GM21447 (cell line): ENCODE measurements around the gene BDNF.

Experiments used
- ATAC-seq: cut with Tn5 transposase; IDR thresholded peaks from one replicate; pipeline ENCODE4 v1.9.1; 2021; ENCODE audit not compliant: unreplicated experiment

The BDNF gene

GRCh38 chr11:27627979-27628378 is 72.3 kb downstream of the BDNF start:
- no peak for ATAC-seq

- no peak for ATAC-seq
Measured at GRCh38 chr11:27626938-27627586, 73.2 kb downstream of the BDNF start.

DNA sequence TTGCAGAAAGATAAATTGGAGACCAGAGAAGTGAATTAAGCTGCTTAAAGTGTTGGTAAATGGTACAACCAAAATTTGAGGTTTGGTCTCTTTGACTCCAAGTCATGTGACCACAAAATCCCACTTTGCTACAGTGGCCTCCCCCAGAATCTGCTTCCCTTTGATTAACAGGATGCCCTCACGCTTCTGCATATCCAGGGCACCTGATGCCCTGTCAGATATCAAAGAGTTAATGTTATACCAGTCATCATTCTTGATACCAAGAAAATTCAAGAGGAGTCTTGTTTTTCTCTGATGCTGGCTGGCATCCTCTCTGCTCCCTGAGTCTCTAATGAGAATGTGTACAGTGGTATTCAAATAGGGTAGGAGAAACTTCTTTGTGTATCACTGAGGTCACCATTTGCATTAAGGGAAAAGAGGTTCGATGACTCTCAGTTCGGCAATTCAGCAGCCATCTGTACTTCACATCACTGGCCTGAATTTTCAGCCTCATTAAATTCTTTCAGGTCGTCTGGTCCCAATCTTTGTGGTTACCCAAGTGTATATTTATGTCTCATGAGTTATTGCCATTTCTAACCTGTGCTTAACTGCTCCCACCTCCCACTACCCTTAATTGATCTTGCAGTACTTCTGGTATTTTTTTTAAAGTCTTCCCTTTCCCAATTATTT is 73.9 kb downstream of the BDNF start:
- ATAC-seq: no peak

GRCh38 chr11:27625347-27625912 is 74.8 kb downstream of the BDNF start:
- ATAC-seq: no peak

GRCh38 chr11:27623945-27624523 is 76.2 kb downstream of the BDNF start:
- ATAC-seq: no peak

- no peak for ATAC-seq
Measured at GRCh38 chr11:27622541-27623300, 77.5 kb downstream of the BDNF start.

DNA sequence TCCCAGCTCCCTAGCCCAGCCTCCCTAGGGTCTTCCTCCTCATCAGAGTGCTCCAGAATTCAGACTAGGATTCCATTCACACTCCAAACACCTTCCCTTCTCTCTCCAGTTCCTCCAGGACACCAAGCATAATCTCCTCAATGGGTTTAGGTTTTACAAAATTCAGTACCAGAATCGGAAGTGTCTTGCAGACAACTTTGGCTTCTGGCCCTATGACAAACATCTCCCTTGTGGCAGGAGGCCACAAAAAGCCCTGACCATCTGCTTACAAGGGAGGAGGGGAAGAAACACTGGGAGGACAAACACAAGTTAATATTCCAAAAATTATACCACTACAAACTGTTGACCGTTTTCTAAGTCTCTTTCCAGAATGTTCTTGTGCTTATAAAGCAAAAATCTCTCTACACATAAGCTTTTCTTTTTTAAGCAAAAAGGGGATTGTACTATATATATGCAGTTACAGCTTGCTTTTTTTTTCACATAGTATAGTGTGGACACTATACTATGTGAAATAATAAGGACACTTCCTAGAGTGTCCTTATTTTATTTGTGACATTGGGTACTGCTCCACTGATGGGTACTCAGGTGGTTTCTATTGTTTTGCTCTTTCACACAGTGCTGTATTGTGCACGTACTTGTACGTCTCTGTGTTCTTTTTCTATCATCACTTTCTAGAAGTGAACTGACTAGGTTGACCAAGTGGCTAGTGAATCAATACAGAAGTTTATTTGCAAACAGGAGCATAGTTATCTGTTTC is 78.7 kb downstream of the BDNF start:
- no peak for ATAC-seq

DNA sequence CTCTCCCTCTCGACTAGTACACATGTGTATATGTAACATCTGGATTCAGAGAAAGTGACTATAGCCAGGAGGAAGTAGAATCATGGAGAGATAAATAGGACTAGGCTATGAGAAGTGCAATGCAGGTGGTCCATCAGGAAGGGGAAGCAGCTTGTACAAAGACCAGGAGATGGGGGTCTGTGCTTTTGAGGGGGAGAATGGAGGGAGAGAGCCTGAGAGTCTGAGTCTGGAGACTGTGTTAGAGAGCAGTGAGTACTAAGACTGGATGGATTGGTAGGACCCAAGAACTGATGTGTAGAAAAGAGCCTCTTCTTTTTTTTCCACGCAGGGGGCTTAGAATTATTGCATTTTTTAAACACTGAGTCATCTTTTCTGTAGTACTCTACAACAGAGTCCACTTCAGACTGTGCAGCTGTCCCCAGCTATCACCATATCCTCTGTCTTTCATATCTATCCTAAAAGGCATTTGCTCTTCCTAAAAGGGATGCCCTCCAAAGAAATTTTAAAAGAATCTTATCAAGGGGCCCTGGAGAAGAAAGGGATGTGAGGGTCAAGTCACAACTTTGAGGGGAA is 80.4 kb downstream of the BDNF start:
- ATAC-seq: no peak

GRCh38 chr11:27619039-27619574 is 81.1 kb downstream of the BDNF start:
- no peak for ATAC-seq

GRCh38 chr11:27618281-27618915 is 81.9 kb downstream of the BDNF start:
- ATAC-seq: no peak

DNA sequence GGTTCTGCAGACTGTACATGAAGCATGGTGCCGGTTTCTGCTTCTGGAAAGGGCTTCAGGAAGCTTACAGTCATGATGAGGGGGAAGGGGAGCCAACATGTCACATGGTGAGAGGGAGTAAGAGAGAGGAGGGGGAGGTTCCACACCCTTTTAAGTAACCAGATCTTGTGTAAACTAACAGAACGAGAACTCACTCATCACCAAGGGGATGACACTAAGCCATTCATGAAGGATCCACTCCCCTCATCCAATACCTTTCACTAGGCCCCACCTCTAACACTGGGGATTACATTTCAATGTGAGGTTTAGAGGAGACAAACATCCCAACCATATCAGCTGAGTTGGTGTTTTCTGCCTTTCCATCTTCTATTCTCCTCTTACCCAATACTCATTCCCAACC is 83.5 kb downstream of the BDNF start:
- no peak for ATAC-seq

DNA sequence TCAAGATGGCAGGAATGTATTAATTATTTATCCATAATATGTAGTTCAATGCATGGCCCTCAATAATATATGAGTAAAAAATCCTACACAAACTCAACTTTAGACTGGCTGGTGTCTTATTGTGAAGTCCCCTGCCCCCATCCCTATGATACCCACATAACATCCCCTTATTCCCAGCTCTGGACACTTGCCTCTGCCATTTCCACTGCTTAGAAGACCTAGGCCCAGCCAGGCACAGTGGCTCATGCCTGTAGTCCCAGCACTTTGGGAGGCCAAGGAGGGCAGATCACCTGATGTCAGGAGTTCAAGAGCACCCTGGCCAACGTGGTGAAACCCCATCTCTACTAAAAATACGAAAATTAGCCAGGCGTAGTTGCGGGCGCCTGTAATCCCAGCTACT is 84.4 kb downstream of the BDNF start:
- ATAC-seq: no peak

GRCh38 chr11:27614092-27614491 is 86.2 kb downstream of the BDNF start:
- no peak for ATAC-seq

DNA sequence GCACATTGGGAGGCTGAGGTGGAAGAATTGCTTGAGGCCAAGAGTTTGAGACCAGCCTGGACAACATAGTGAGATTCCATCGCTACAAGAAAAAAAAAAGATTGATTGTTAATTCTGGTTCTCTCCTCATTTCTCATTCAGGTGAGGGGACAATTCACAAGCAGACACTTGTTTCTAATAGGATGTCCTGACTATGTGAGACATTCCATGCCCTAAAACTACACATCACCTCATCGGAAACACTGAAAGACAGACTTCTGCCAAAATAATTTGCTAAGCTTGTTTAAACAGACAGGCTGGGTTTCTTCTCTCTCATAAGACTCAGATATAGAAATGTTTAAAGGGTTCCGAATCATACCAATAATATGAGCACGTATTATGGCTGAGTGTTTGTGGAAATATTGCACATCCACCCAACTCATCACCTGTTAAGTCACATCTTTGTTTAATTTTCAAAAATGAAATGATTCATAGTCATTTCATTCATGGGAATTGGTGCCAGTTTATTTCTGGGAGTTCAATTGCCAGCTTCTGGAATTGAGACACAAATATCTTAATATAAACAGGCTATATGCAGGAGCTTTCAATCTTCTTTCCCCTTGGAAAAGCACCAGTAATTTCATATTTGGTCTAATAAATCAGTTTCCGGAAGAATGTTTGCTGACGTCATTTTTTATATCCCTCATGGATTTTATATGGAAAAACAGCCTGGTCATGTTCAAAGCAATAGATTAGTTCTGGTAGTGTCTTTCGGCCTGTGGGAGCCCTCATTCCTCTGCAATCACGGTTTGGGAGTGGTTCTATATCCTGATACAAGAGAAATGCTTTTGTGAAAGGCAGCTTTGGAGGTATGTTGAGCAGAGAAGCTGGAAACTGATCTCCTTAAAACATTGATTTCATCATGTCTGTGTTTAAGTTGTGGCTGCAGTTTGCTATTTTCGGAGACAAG is 87.0 kb downstream of the BDNF start:
- ATAC-seq: no peak

DNA sequence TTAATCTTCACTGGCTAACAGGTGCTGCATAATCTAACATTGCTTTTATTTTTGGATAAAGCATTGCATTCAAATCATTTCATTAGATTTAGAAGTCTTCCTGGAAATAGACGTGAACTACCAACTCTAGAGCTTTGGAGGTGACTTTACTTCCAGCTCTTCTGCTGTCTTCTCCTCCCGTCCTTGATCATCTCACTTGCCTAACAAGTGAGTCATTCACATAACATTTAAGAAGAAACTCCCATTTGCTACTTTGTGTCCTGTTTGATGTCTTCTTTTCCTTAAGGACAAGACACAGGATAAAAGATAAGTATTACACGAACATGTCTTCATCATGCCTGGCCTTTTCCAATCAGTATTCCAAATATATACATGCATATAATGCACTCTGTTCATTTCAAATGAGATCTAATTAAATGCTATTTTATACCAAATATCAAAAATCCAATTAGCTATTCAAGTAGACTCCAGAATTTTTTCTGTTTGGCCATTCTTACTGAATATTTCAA is 88.3 kb downstream of the BDNF start:
- no peak for ATAC-seq

DNA sequence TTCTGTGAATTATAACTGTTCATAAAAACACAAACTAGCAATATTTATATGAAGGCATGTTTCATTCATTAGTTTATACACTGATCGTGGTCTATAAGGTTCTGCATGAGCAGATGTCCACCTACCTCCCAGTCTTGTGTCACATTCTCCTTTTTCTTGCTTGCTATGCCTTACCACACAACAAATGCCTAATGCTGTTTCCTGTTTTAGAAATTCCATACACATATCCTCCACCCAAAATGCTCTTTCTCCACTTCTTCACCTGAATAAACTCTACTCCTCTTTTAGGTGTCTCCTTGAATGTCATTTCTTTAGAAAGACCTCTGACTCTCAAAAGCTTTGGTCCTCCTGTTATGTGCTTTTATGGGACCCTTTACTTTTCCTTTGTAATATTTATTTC is 88.9 kb downstream of the BDNF start:
- ATAC-seq: no peak

- no peak for ATAC-seq
Measured at GRCh38 chr11:27610946-27611345, 89.3 kb downstream of the BDNF start.

DNA sequence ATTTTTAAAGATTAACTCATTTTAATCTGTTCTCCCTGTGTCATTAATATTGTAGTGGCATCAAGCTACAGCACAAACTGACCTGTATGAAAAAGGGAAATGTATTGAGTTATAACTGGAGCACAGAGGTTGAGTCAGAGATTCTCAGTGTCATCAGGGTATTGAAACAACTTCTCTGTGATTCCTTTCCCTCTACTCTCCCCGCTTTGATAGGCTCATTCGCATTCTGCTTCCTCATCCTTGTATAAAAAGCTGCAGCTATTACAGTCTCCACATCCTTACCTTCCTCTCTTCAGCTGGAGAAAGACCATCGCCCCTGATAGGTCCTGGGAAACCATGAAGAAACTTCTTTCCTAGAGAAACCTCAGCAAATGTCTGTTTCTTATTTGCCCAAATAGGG is 90.0 kb downstream of the BDNF start:
- ATAC-seq: no peak
